HG02970 (cell line): ENCODE results near the gene MRTFB.

Source experiments
- ATAC-seq: cut with Tn5 transposase; IDR thresholded peaks from one replicate; pipeline ENCODE4 v1.9.1; 2021; ENCODE audit warnings: mild to moderate bottlenecking, moderate library complexity, moderate number of reproducible peaks; ENCODE audit not compliant: unreplicated experiment, low FRiP score

Gene MRTFB

GRCh38 chr16:14268073-14268472, 197.0 kb downstream of the MRTFB start:
- no peak for ATAC-seq

GRCh38 chr16:14275934-14276333, 204.8 kb downstream of the MRTFB start:
- no peak for ATAC-seq

- ATAC-seq, result no peak
These were observed 207.6 kb downstream of the MRTFB start for GRCh38 chr16:14278749-14279148.

GRCh38 chr16:14280541-14280940, 209.4 kb downstream of the MRTFB start:
- no peak for ATAC-seq

- no peak for ATAC-seq
These were observed 212.7 kb downstream of the MRTFB start for GRCh38 chr16:14283786-14284185.

- ATAC-seq, result no peak
These were observed 213.3 kb downstream of the MRTFB start for GRCh38 chr16:14284371-14284770.

- peak; percentile 30 for ATAC-seq
These were observed 213.9 kb downstream of the MRTFB start for GRCh38 chr16:14284930-14285512.

- peak; percentile 85 for ATAC-seq
These were observed 214.6 kb downstream of the MRTFB start for GRCh38 chr16:14285513-14286367.

- peak; percentile 4 for ATAC-seq
These were observed 215.5 kb downstream of the MRTFB start for GRCh38 chr16:14286368-14287230.

- ATAC-seq, result no peak
These were observed 218.7 kb downstream of the MRTFB start for GRCh38 chr16:14289692-14290340.

GRCh38 chr16:14291286-14291685, 220.2 kb downstream of the MRTFB start:
- no peak for ATAC-seq

GRCh38 chr16:14292051-14292825, 221.1 kb downstream of the MRTFB start:
- ATAC-seq, result no peak

- ATAC-seq, result no peak
These were observed 225.5 kb downstream of the MRTFB start for GRCh38 chr16:14296663-14297062.

- no peak for ATAC-seq
These were observed 227.4 kb downstream of the MRTFB start for GRCh38 chr16:14298374-14299122.

GRCh38 chr16:14300705-14301168, 229.6 kb downstream of the MRTFB start:
- no peak for ATAC-seq

GRCh38 chr16:14301169-14302030, 230.3 kb downstream of the MRTFB start:
- ATAC-seq, result peak; percentile 2

- ATAC-seq, result peak; percentile 68
These were observed 230.9 kb downstream of the MRTFB start for GRCh38 chr16:14302031-14302398.
